CD4-positive, alpha-beta memory T cell (primary cell): ENCODE results near the gene EZH2. TPM values are rescaled to one million over a fixed set of nuclear protein-coding genes. Genes with fewer than 3 reads are reported as not detected.

ENCODE experiments used
- CTCF ChIA-PET: fragments of 350-600 bp; sonication (Branson Sonifier 250); formaldehyde crosslinking; loops from one replicate; lab custom pipeline; 2021; ENCODE audit warnings: inconsistent platforms; ENCODE audit not compliant: partially characterized antibody; lab: Charles Lee
- POLR2A ChIA-PET: fragments of 350-600 bp; sonication (Branson Sonifier 250); formaldehyde crosslinking; loops from one replicate; lab custom pipeline; 2021; ENCODE audit not compliant: partially characterized antibody; lab: Charles Lee
- DNase-seq, 5 donors: peaks; one replicate each; pipeline versions ENCODE4 v3.0.0 to v3.0.0-alpha.2; 2020 to 2022; ENCODE audit warnings: mixed read lengths in 1 of 5
- H3K27ac ChIP-seq: one replicate; pipeline ENCODE4 v1.7.0; 2013; ENCODE audit warnings: low read depth, low read length
- H3K27me3 ChIP-seq: 2 replicates; pipeline ENCODE4 v1.7.0; 2013; ENCODE audit warnings: mild to moderate bottlenecking, low read length, moderate library complexity; ENCODE audit not compliant: insufficient read depth
- H3K36me3 ChIP-seq: 2 replicates; pipeline ENCODE4 v1.7.0; 2013; ENCODE audit warnings: mild to moderate bottlenecking, low read length, moderate library complexity; ENCODE audit not compliant: insufficient read depth
- H3K4me1 ChIP-seq: 2 replicates; pipeline ENCODE4 v1.7.0; 2013; ENCODE audit warnings: mild to moderate bottlenecking, low read length, moderate library complexity; ENCODE audit not compliant: insufficient read depth
- H3K4me3 ChIP-seq, 2 donors: one replicate each; pipeline ENCODE4 v1.7.0; 2013; ENCODE audit warnings: low read length in 2 of 2, mild to moderate bottlenecking in 1 of 2
- H3K9me3 ChIP-seq, 2 donors: one replicate each; pipeline ENCODE4 v1.7.0; 2013; ENCODE audit warnings: low read length in 2 of 2, control low read depth in 1 of 2; ENCODE audit not compliant: control insufficient read depth in 1 of 2
- H3K27ac Mint-ChIP-seq, 7 donors: one replicate each; pipeline ENCODE4 v1.8.0; 2020 to 2021; ENCODE audit warnings: mixed read lengths in 7 of 7, mild to moderate bottlenecking in 6 of 7, inconsistent platforms in 3 of 7, moderate library complexity in 3 of 7
- H3K27me3 Mint-ChIP-seq, 2 donors: one replicate each; pipeline ENCODE4 v1.8.0; 2020 to 2021; ENCODE audit warnings: mixed read lengths in 2 of 2
- H3K36me3 Mint-ChIP-seq, 2 donors: one replicate each; pipeline ENCODE4 v1.8.0; 2020 to 2021; ENCODE audit warnings: mixed read lengths in 2 of 2, inconsistent platforms in 1 of 2, mild to moderate bottlenecking in 1 of 2
- H3K4me1 Mint-ChIP-seq, 4 donors: one replicate each; pipeline ENCODE4 v1.8.0; 2020 to 2021; ENCODE audit warnings: mixed read lengths in 4 of 4, mild to moderate bottlenecking in 1 of 4
- H3K4me3 Mint-ChIP-seq, 8 donors: one replicate each; pipeline ENCODE4 v1.8.0; 2020 to 2021; ENCODE audit warnings: mixed read lengths in 8 of 8, mild to moderate bottlenecking in 7 of 8, moderate library complexity in 6 of 8, inconsistent platforms in 3 of 8
- H3K9me3 Mint-ChIP-seq, 8 donors: one replicate each; pipeline ENCODE4 v1.8.0; 2020 to 2021; ENCODE audit warnings: mixed read lengths in 8 of 8, mild to moderate bottlenecking in 5 of 8, inconsistent platforms in 3 of 8, moderate library complexity in 1 of 8
- intact Hi-C: fragments of 100-400 bp; cut with micrococcal nuclease; formaldehyde crosslinking; loops from one replicate; pipeline ENCODE4 v1.15.1; 2023
- polyA plus RNA-seq, 2 donors: library from polyadenylated mRNA; unstranded; fragments of 300-500 nt; fragmentation: Illumina TruSeq; gene quantifications; one replicate each; pipeline ENCODE4 v1.2.3, GENCODE V29; 2021
- total RNA-seq, 2 experiments: library from RNA; stranded (reverse); gene quantifications; one replicate each; pipeline ENCODE4 v1.2.3, GENCODE V29; 2021

EZH2 gene
- total and polyA plus RNA-seq, 4 experiments from 2014 or later: 4.3 to 11.3 (median 7.5) TPM

- CTCF ChIA-PET: no interaction called here
- Mint-ChIP-seq H3K4me1 (peaks cover 0 to 2% (median 0%) of the 10 kb centered on the region in 4 donors), H3K36me3 (peaks cover 59 to 83% of the 10 kb centered on the region in 2 donors), H3K9me3 (no peaks in the 10 kb centered on the region), H3K4me3 (no peak overlapping the region), H3K27ac (peak overlapping the region in 1 of 7 donors; percentile 8), H3K27me3 (no peaks in the 10 kb centered on the region)
- no peak overlapping the region for H3K4me3 ChIP-seq
- H3K4me1 ChIP-seq: no peaks in the 10 kb centered on the region
- POLR2A ChIA-PET: interaction anchor here (1.1 to 1.3 kb wide), 3 partner anchors 9 to 169 kb away, joined by 3 to 4 read pairs (median 3); partner anchors contain the start of gene EZH2
- DNase-seq: no peak
- no peak overlapping the region for H3K27ac ChIP-seq
- no peaks in the 10 kb centered on the region for H3K27me3 ChIP-seq
- H3K9me3 ChIP-seq: no peaks in the 10 kb centered on the region
- intact Hi-C loops: no loop called here
- peaks cover 67% of the 10 kb centered on the region for H3K36me3 ChIP-seq
Measured at GRCh38 chr7:148793590-148793989, 90.5 kb downstream of the EZH2 start.

- CTCF ChIA-PET: no interaction called here
- no peaks in the 10 kb centered on the region for H3K9me3 Mint-ChIP-seq
- POLR2A ChIA-PET: no interaction called here
- Histone ChIP-seq H3K4me3 (no peak overlapping the region), H3K27ac (no peak overlapping the region), H3K9me3 (no peaks in the 10 kb centered on the region), H3K36me3 (peaks cover 69% of the 10 kb centered on the region), H3K27me3 (no peaks in the 10 kb centered on the region), H3K4me1 (no peaks in the 10 kb centered on the region)
- intact Hi-C loops: no loop called here
- H3K27ac Mint-ChIP-seq: no peak overlapping the region
- no peak overlapping the region for H3K4me3 Mint-ChIP-seq
- peaks cover 0 to 2% (median 0%) of the 10 kb centered on the region in 4 donors for H3K4me1 Mint-ChIP-seq
- no peak for DNase-seq
- no peaks in the 10 kb centered on the region for H3K27me3 Mint-ChIP-seq
- peaks cover 70 to 83% of the 10 kb centered on the region in 2 donors for H3K36me3 Mint-ChIP-seq
Measured at GRCh38 chr7:148791546-148791945, 92.5 kb downstream of the EZH2 start.

GRCh38 chr7:148790850-148791249 lies 93.2 kb downstream of the EZH2 start:
- Mint-ChIP-seq H3K27ac (no peak overlapping the region), H3K36me3 (peaks cover 68 to 84% of the 10 kb centered on the region in 2 donors), H3K27me3 (no peaks in the 10 kb centered on the region), H3K4me1 (peaks cover 0 to 2% (median 0%) of the 10 kb centered on the region in 4 donors), H3K4me3 (no peak overlapping the region), H3K9me3 (no peaks in the 10 kb centered on the region)
- ChIA-PET CTCF (interaction anchor here (0.8 to 1.5 kb wide), 2 partner anchors 172 to 216 kb away, joined by 3 to 4 read pairs; no protein-coding TSS in a partner anchor), POLR2A (no interaction called here)
- intact Hi-C loops: no loop called here
- no peaks in the 10 kb centered on the region for H3K27me3 ChIP-seq
- H3K4me1 ChIP-seq: no peaks in the 10 kb centered on the region
- H3K9me3 ChIP-seq: no peaks in the 10 kb centered on the region
- peaks cover 71% of the 10 kb centered on the region for H3K36me3 ChIP-seq
- no peak overlapping the region for H3K4me3 ChIP-seq
- no peak overlapping the region for H3K27ac ChIP-seq
- no peak for DNase-seq

- ChIA-PET CTCF (interaction anchor here (0.8 to 1.5 kb wide), 2 partner anchors 173 to 215 kb away, joined by 3 to 4 read pairs; no protein-coding TSS in a partner anchor), POLR2A (interaction anchor here (0.6 kb wide), 1 partner anchor 94 kb away, joined by 3 read pairs; the partner anchor contains the start of gene EZH2)
- Histone ChIP-seq H3K4me1 (no peaks in the 10 kb centered on the region), H3K4me3 (no peak overlapping the region), H3K9me3 (no peaks in the 10 kb centered on the region), H3K27ac (no peak overlapping the region), H3K36me3 (peaks cover 72% of the 10 kb centered on the region), H3K27me3 (no peaks in the 10 kb centered on the region)
- no peaks in the 10 kb centered on the region for H3K9me3 Mint-ChIP-seq
- H3K27ac Mint-ChIP-seq: no peak overlapping the region
- H3K4me3 Mint-ChIP-seq: no peak overlapping the region
- no peaks in the 10 kb centered on the region for H3K27me3 Mint-ChIP-seq
- intact Hi-C loops: no loop called here
- peaks cover 0 to 2% (median 0%) of the 10 kb centered on the region in 4 donors for H3K4me1 Mint-ChIP-seq
- DNase-seq: no peak
- H3K36me3 Mint-ChIP-seq: peaks cover 67 to 86% of the 10 kb centered on the region in 2 donors
Measured at GRCh38 chr7:148790131-148790726, 93.9 kb downstream of the EZH2 start.

- H3K27me3 ChIP-seq: no peaks in the 10 kb centered on the region
- Mint-ChIP-seq H3K4me3 (no peak overlapping the region), H3K4me1 (peaks cover 0 to 2% (median 0%) of the 10 kb centered on the region in 4 donors), H3K27ac (peak overlapping the region in 2 of 7 donors; percentile 12 to 81), H3K9me3 (no peaks in the 10 kb centered on the region), H3K36me3 (peaks cover 68 to 89% of the 10 kb centered on the region in 2 donors), H3K27me3 (no peaks in the 10 kb centered on the region)
- ChIA-PET POLR2A (interaction anchor here (0.8 kb wide), 1 partner anchor 214 kb away, joined by 3 read pairs; no protein-coding TSS in a partner anchor), CTCF (interaction anchor here (1.5 kb wide), 1 partner anchor 214 kb away, joined by 4 read pairs; no protein-coding TSS in a partner anchor)
- no peaks in the 10 kb centered on the region for H3K9me3 ChIP-seq
- H3K4me3 ChIP-seq: no peak overlapping the region
- H3K4me1 ChIP-seq: no peaks in the 10 kb centered on the region
- intact Hi-C loops: no loop called here
- no peak overlapping the region for H3K27ac ChIP-seq
- DNase-seq: no peak
- H3K36me3 ChIP-seq: peaks cover 68% of the 10 kb centered on the region
Measured at GRCh38 chr7:148789220-148789619, 94.9 kb downstream of the EZH2 start.

- Histone ChIP-seq H3K9me3 (no peaks in the 10 kb centered on the region), H3K27me3 (no peaks in the 10 kb centered on the region), H3K4me3 (no peak overlapping the region), H3K27ac (no peak overlapping the region), H3K36me3 (peaks cover 72% of the 10 kb centered on the region), H3K4me1 (no peaks in the 10 kb centered on the region)
- Mint-ChIP-seq H3K27me3 (no peaks in the 10 kb centered on the region), H3K36me3 (peaks cover 66 to 87% of the 10 kb centered on the region in 2 donors), H3K9me3 (no peaks in the 10 kb centered on the region), H3K4me1 (no peaks in the 10 kb centered on the region), H3K27ac (peak overlapping the region in 1 of 7 donors; percentile 12), H3K4me3 (peak overlapping the region in 1 of 8 donors; percentile 1)
- POLR2A ChIA-PET: interaction anchor here (0.6 kb wide), 1 partner anchor 170 kb away, joined by 3 read pairs; no protein-coding TSS in a partner anchor
- CTCF ChIA-PET: no interaction called here
- no peak for DNase-seq
- intact Hi-C loops: no loop called here
Measured at GRCh38 chr7:148787571-148788295, 96.4 kb downstream of the EZH2 start.
